ENCODE results near the gene TTC13.
"Not testable (repeated sequence)": the region's sequence is repeated elsewhere in the genome, so short reads cannot be mapped to it uniquely, and the experiment has no call there.

Gene TTC13

GRCh38 chr1:230978491-230979388 is at the start of gene TTC13, which contains the start of gene ARV1:
TTC13 (minus strand) TSS chr1:230978861; CDS start chr1:230978830, 31 bp downstream.
ARV1 (plus strand) TSS chr1:230979094; CDS start chr1:230979106, 12 bp downstream.
- peak within 1 kb of the TSS; percentile 91 for H3K4me3 ChIP-seq (ENCODE audit: low read depth, low read length)

- no peak overlapping the region for H3K4me3 ChIP-seq (ENCODE audit: low read depth, low read length)
Observed at GRCh38 chr1:231027971-231028370, 49.3 kb upstream of the TTC13 start.

- no peak overlapping the region for H3K4me3 ChIP-seq (ENCODE audit: low read depth, low read length)
Observed at GRCh38 chr1:231027136-231027925, 48.7 kb upstream of the TTC13 start.

- no peak overlapping the region for H3K4me3 ChIP-seq (ENCODE audit: low read depth, low read length)
Observed at GRCh38 chr1:231026576-231026975, 47.9 kb upstream of the TTC13 start.

GRCh38 chr1:231023150-231023549 is 44.5 kb upstream of the TTC13 start:
- H3K4me3 ChIP-seq (ENCODE audit: low read depth, low read length), result no peak overlapping the region

GRCh38 chr1:231022543-231022942 is 43.9 kb upstream of the TTC13 start:
- H3K4me3 ChIP-seq (ENCODE audit: low read depth, low read length), result not testable (repeated sequence)

GRCh38 chr1:231021540-231022031 is 42.9 kb upstream of the TTC13 start:
- no peak overlapping the region for H3K4me3 ChIP-seq (ENCODE audit: low read depth, low read length)

- no peak overlapping the region for H3K4me3 ChIP-seq (ENCODE audit: low read depth, low read length)
Observed at GRCh38 chr1:231020816-231021215, 42.2 kb upstream of the TTC13 start.

- H3K4me3 ChIP-seq (ENCODE audit: low read depth, low read length), result no peak overlapping the region
Observed at GRCh38 chr1:231020139-231020601, 41.5 kb upstream of the TTC13 start.

GRCh38 chr1:231019711-231020110 is 41.0 kb upstream of the TTC13 start:
- H3K4me3 ChIP-seq (ENCODE audit: low read depth, low read length), result no peak overlapping the region

- H3K4me3 ChIP-seq (ENCODE audit: low read depth, low read length), result no peak overlapping the region
Observed at GRCh38 chr1:231016966-231017365, 38.3 kb upstream of the TTC13 start.

GRCh38 chr1:231016234-231016633 is 37.6 kb upstream of the TTC13 start:
- H3K4me3 ChIP-seq (ENCODE audit: low read depth, low read length), result no peak overlapping the region

- no peak overlapping the region for H3K4me3 ChIP-seq (ENCODE audit: low read depth, low read length)
Observed at GRCh38 chr1:231013391-231014015, 34.8 kb upstream of the TTC13 start.

GRCh38 chr1:231011963-231012362 is 33.3 kb upstream of the TTC13 start:
- H3K4me3 ChIP-seq (ENCODE audit: low read depth, low read length), result no peak overlapping the region

- H3K4me3 ChIP-seq (ENCODE audit: low read depth, low read length), result no peak overlapping the region
Observed at GRCh38 chr1:231011360-231011759, 32.7 kb upstream of the TTC13 start.

GRCh38 chr1:231007535-231007934 is 28.9 kb upstream of the TTC13 start:
- H3K4me3 ChIP-seq (ENCODE audit: low read depth, low read length), result not testable (repeated sequence)

- H3K4me3 ChIP-seq (ENCODE audit: low read depth, low read length), result no peak overlapping the region
Observed at GRCh38 chr1:231001892-231002291, 23.2 kb upstream of the TTC13 start.

- H3K4me3 ChIP-seq (ENCODE audit: low read depth, low read length), result no peak overlapping the region
Observed at GRCh38 chr1:231000639-231001038, 22.0 kb upstream of the TTC13 start.

- no peak overlapping the region for H3K4me3 ChIP-seq (ENCODE audit: low read depth, low read length)
Observed at GRCh38 chr1:231000201-231000600, 21.5 kb upstream of the TTC13 start.

- H3K4me3 ChIP-seq (ENCODE audit: low read depth, low read length), result no peak overlapping the region
Observed at GRCh38 chr1:230994860-230995259, 16.2 kb upstream of the TTC13 start.

All from iPS-11a (cell line).